Measurements from ENCODE around the gene RIPOR3. TPM values are rescaled to one million over a fixed set of nuclear protein-coding genes. Genes with fewer than 3 reads are reported as not detected.

The RIPOR3 gene
- polyA plus RNA-seq, 1 donor (not counting 4 experiments of a cell fraction or from before 2014, with no cell fraction given), result 0.10 TPM

GRCh38 chr20:50610212-50610718 lies 81.1 kb downstream of the RIPOR3 start:
- H3K4me1 ChIP-seq (ENCODE audit: control insufficient read depth, extremely low read depth, insufficient read depth, low read length), result no peaks in the 10 kb centered on the region
- H4K20me1 ChIP-seq (ENCODE audit: control insufficient read depth, extremely low read depth, insufficient read depth, low read length), result no peaks in the 10 kb centered on the region
- H3K36me3 ChIP-seq (ENCODE audit: control insufficient read depth in 2 of 2, extremely low read depth in 1 of 2, insufficient read depth in 2 of 2, low read length in 2 of 2), result no peaks in the 10 kb centered on the region
- no peak overlapping the region for H3K9ac ChIP-seq (ENCODE audit: control insufficient read depth, extremely low read depth, insufficient read depth, low read length)
- TF ChIP-seq CTCF (optimal IDR thresholded peaks at IDR 0.05 in 1 of 3, IDR thresholded peaks at IDR 0.05 in 1 of 3, conservative IDR thresholded peaks at IDR 0.05 in 1 of 3; ENCODE audit: extremely low read depth in 1 of 3, insufficient read depth in 2 of 3, low read length in 3 of 3) (peak in 1 of 3 experiments; percentile 33), EZH2 (IDR thresholded peaks at IDR 0.05; ENCODE audit: low read length) (no peak)
- dilution Hi-C loops (cut with MboI; ENCODE audit: extremely low pct_ligation_motif_present, low sequenced_read_pairs), result no loop called here
- H3K4me3 ChIP-seq (ENCODE audit: control insufficient read depth in 2 of 3, extremely low read depth in 1 of 3, insufficient read depth in 2 of 3, low read depth in 1 of 3, low read length in 3 of 3), result no peak overlapping the region
- H3K27me3 ChIP-seq (ENCODE audit: control insufficient read depth, extremely low read depth, insufficient read depth, low read length), result no peaks in the 10 kb centered on the region
- DNase-seq (ENCODE audit: low read depth, low spot score) (no peak), FAIRE-seq (no peak)
- H3K27ac ChIP-seq (ENCODE audit: control insufficient read depth, insufficient read depth, low read length), result no peak overlapping the region
- H2AFZ ChIP-seq (ENCODE audit: control insufficient read depth, low read length), result no peak overlapping the region
- no peaks in the 10 kb centered on the region for H3K79me2 ChIP-seq (ENCODE audit: control insufficient read depth, insufficient read depth, low read length)
- H3K9me1 ChIP-seq (ENCODE audit: control insufficient read depth, extremely low read depth, insufficient read depth, low read length), result no peaks in the 10 kb centered on the region
- H3K9me3 ChIP-seq (ENCODE audit: control insufficient read depth, low read depth, low read length), result no peaks in the 10 kb centered on the region
- H3K4me2 ChIP-seq (ENCODE audit: control insufficient read depth, extremely low read depth, insufficient read depth, low read depth, low read length), result no peak overlapping the region

GRCh38 chr20:50609438-50609989 lies 81.8 kb downstream of the RIPOR3 start:
- dilution Hi-C loops (cut with MboI; ENCODE audit: extremely low pct_ligation_motif_present, low sequenced_read_pairs), result no loop called here
- Histone ChIP-seq H3K4me3 (ENCODE audit: control insufficient read depth in 2 of 3, extremely low read depth in 1 of 3, insufficient read depth in 2 of 3, low read depth in 1 of 3, low read length in 3 of 3) (no peak overlapping the region), H3K9me3 (ENCODE audit: control insufficient read depth, low read depth, low read length) (no peaks in the 10 kb centered on the region), H3K4me1 (ENCODE audit: control insufficient read depth, extremely low read depth, insufficient read depth, low read length) (no peaks in the 10 kb centered on the region), H3K9ac (ENCODE audit: control insufficient read depth, extremely low read depth, insufficient read depth, low read length) (no peak overlapping the region), H3K79me2 (ENCODE audit: control insufficient read depth, insufficient read depth, low read length) (no peaks in the 10 kb centered on the region), H3K27me3 (ENCODE audit: control insufficient read depth, extremely low read depth, insufficient read depth, low read length) (no peaks in the 10 kb centered on the region), H3K27ac (ENCODE audit: control insufficient read depth, insufficient read depth, low read length) (no peak overlapping the region), H4K20me1 (ENCODE audit: control insufficient read depth, extremely low read depth, insufficient read depth, low read length) (no peaks in the 10 kb centered on the region), H3K36me3 (ENCODE audit: control insufficient read depth in 2 of 2, extremely low read depth in 1 of 2, insufficient read depth in 2 of 2, low read length in 2 of 2) (no peaks in the 10 kb centered on the region), H3K9me1 (ENCODE audit: control insufficient read depth, extremely low read depth, insufficient read depth, low read length) (no peaks in the 10 kb centered on the region), H2AFZ (ENCODE audit: control insufficient read depth, low read length) (no peak overlapping the region), H3K4me2 (ENCODE audit: control insufficient read depth, extremely low read depth, insufficient read depth, low read depth, low read length) (no peak overlapping the region)
- FAIRE-seq (no peak), DNase-seq (ENCODE audit: low read depth, low spot score) (no peak)
- TF ChIP-seq CTCF (optimal IDR thresholded peaks at IDR 0.05 in 1 of 3, IDR thresholded peaks at IDR 0.05 in 1 of 3, conservative IDR thresholded peaks at IDR 0.05 in 1 of 3; ENCODE audit: extremely low read depth in 1 of 3, insufficient read depth in 2 of 3, low read length in 3 of 3), result no peak
- no peak for TF ChIP-seq EZH2 (IDR thresholded peaks at IDR 0.05; ENCODE audit: low read length)
